NCI-H82 (cell line): ENCODE measurements around the gene MREG.
A peak's percentile ranks its signal among the peaks of the same experiment; 100 is the strongest.
"Not testable (repeated sequence)": the region's sequence is repeated elsewhere in the genome, so short reads cannot be mapped to it uniquely, and the experiment has no call there.

ENCODE experiments used
- DNase-seq: peaks from one replicate; lab custom pipeline; 2025; lab: John Stamatoyannopoulos, UW

MREG gene

DNA sequence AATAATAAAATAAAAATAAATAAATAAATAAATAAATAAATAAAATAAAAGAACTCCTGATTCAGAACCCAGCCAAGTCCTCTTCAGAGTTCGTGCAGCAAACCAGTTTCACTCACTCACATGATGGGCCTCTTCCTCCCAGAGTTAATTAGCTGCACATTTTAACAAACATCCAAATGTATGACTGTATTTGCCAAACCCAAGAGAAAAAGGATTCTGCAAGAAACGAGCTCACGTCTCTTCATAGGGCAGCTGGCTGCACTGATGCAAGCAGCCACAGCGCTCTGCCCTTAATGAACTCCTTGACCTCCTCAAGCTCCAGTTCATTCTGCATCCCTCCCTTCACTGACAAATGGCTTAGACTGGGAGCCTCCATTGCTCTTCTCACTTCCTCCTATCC is 55.1 kb downstream of the MREG start:
- no peak for DNase-seq

GRCh38 chr2:215957354-215958122 is 55.8 kb downstream of the MREG start:
- not testable (repeated sequence) for DNase-seq

- no peak for DNase-seq
Observed at GRCh38 chr2:215952860-215953637, 60.3 kb downstream of the MREG start.

DNA sequence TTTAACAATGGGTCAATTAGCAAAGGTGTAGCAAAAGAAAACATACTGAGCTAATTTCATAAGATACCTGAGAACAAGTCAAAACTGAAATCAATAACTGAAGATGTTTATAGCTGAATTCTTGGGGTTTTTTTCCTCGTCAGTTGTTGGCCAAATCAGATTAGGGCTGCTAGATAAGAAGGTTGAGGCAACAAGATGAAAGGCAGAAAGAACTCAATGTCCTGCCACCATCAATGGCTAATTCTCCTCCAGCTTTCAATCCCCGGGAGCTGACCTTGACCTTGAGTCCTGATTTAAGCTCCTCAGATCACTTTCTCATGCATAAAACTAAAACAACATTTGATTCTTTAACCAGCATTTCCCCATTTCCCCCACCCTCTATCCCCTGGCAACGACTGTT is 61.8 kb downstream of the MREG start:
- no peak for DNase-seq

DNA sequence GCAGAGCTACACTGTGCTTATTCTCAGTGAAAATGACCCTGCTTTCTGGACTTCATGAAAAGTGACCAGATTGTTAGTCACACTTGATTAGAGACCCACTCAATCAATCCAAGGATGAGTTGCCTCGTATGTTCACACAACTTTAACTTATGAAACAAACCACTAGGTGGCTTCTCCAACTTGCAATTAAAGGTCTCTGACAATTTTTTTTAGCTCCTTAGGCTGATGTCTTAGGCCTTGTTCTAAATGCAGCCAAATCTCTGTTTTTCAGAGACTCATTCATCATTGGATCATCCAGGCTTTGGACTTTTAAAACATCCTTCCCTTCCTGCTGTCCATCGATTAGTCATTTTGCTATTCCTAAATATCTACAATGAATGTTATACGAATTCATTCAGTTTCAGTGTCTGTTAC is 63.4 kb downstream of the MREG start:
- peak; percentile 89 for DNase-seq

DNA sequence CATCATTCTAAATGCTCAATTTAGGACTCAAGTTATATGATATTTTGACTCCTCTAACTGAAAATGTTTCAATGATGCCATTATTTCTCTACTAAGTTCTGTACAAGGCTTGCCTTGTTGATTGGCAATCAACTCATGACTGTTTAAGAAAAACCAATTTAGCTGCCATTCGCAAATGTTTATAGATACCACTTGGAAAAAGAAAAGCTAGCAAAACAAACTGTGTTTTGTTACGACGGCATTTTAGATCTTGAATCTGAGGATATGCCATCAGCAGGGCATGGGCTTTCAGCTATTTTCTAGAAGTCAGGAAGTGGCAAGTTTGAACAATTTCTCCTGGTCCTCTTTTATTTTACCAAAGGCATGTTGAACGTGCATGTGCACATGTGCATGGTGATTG is 65.3 kb downstream of the MREG start:
- DNase-seq: no peak

DNA sequence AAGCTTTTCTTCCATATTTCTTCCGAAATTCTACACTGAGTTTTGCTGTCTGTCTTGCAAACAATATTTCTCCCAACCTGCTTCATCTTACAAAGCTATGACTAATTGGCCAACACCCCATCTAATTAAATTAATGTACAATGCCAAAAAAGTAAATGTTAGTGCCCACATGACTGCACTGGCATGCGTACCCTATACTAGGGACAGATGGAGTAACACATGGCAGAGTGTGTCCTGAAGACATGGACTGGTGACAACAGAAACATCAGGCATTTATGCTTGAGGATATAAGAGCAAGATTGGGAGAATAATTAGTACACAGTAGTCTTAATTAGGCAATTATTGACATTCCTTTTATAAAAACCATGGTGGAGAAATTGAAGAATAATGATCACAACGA is 66.8 kb downstream of the MREG start:
- no peak for DNase-seq

DNA sequence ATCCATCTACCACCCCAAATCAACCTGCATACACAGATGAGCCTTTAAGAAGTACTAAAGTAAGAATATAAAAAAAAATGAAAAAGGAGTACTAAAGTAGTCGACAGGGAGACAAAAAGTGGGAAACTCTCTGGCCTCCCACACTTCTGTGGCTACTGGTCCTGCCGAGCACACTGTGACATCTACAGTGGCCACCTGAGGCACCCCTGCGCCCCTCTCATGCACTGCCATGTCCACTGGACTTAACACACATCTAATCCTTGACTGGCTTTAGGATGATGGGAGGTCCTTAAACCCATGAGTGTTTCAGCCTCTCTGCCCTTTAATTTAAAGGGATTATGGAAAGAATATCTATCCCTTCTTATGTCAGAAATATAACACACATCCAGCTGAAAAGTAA is 71.2 kb downstream of the MREG start:
- DNase-seq: peak; percentile 59

DNA sequence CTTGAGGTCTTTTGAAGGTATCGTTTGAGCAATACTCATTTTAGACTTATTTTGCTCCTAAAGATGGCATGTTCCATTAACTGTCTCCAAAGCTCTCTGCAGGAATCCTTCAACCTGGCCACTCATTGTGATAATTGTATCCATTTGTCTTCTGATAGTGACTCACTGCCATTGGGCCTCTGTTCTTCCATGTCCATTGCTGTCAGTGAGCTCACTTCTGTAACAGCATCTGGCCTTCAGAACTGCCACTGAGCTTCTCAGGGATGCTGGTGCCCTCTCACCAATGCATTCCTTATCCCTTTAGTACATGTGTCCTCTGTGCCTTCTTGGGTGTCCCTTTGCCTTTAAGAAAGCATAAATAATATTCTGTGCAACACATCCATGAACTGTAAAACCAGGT is 71.6 kb downstream of the MREG start:
- DNase-seq: no peak

DNA sequence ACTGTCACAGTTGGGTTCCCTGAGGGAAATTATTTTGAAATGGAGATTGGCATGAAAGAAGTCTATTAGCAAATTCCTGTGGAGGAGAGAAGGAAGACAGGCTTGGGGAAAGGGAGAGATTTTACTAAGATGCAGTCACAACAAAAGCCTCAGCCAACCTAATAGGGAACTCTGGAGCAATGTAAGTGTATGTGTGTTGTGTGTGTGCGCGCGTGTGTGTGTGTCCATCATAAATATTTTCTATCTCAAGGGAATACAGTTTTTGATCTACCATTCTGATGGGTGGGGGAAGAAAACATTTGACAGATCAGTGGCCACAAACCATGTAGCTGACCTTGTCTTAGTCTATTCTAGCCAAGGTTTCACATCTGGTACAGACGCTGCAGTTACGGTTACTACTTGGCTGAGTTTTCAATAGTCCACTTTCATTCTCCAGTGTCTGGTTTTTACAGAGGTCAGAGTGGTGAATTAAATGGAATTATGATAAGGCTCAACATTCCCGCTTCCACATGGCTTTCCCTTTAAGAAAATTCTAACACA is 72.6 kb downstream of the MREG start:
- no peak for DNase-seq

- no peak for DNase-seq
Observed at GRCh38 chr2:215937190-215937589, 76.2 kb downstream of the MREG start.

DNA sequence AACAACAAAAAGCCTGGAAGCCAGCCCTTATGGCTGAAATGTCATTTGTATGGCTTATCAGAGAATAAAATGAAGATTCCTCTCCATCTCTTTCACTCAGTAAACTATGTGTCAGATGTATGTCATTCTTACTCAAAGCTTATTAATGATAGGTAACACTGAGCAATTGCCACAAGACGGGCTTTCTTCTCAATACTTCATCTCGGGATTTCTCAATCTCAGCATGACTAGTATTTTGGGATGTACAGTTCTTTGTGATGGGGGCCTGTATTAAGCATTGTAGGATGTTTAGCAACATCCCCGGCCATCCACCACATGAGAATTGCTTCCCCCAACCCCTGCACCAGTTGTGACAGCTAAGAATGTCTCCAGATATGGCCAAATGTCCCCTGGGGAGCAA is 80.2 kb downstream of the MREG start:
- DNase-seq: no peak

- peak; percentile 89 for DNase-seq
Observed at GRCh38 chr2:215931256-215931903, 82.0 kb downstream of the MREG start.

DNA sequence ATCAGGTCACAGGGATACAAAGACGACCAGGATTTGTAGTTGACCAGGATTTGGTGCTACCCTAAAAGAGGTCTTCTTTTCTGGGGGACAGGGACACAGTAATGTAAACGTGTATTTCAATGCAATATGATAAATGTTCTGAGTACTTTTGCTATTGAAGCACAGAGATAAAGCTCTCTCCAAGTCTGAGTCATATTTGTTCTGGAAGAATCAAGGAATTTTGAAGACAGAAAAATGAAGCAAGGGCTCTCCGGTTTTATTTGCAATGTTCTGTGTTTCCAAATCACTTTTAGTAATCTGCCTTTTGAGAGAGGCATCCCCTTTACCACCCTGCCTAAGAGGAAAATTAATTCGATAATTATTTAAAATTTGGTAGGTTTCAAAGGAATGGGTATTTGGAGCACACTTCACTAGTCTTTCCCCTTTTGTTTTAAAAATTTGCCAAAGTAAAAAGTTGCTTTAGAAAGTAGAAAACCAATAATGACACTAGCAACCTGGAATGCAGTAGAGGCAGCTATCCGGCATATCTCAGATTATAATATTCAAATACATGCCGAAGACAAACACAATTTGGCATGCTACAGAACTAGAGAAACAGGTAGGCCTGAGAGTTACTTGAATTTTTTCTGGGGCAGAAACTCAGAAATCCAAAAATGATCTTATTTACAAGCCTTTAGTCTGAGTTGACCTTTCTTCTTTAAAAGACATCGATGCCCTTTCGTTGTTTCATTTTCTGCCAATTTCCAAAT is 82.7 kb downstream of the MREG start:
- DNase-seq: no peak

DNA sequence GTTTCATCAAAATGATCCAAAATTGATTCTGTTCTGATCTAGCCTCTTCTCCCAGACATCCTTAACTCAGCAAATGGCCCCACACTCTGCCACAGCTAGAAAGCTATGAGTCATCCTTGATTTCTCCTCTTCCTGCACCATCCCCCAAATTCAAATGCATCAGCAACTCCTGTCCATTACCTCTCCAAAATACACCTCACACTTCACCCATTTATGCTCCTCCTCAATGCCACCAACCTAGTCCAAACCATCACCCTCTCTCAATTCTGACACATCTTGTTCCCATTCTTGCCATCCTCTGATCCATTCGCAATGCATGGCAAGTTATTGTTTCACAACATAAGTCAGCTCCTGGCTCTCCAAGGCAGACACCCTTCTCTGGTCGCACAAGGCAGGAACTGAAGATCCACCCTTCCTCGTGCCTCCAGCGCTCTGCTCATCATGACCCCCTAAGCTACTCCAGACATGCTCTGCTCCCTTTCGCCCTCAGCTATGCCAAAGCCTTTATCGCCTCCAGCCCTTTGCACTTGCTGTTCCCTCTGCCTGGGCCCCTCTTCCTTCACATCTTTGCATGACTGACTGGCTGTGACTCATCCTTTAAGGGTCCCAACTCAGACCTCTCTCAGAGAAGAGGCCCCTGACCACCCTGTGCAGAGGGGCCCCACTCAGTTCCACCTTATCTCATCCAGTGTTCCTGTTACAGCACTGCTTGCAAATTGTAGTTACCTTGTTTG is 83.6 kb downstream of the MREG start:
- DNase-seq: no peak

GRCh38 chr2:215928086-215928485 is 85.3 kb downstream of the MREG start:
- no peak for DNase-seq

GRCh38 chr2:215926992-215927391 is 86.4 kb downstream of the MREG start:
- DNase-seq: not testable (repeated sequence)

DNA sequence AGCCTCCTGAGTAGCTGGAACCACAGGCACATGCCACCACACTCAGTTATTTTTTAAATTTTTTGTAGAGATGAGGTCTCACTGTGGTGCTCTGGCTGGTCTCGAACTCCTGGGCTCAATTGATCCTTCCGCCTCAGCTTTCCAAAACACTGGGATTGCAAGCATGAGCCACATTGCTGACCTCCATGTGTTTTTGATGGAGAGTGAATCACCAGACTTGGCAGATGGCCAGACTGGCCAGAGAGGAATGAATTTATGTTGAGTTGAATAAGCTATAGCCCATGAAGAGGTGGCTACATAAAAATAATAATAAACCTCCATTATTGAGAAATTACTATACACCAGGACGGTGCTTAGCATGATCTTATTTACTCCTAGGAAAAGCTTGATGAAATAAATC is 91.5 kb downstream of the MREG start:
- no peak for DNase-seq

GRCh38 chr2:215920244-215921100 is 92.9 kb downstream of the MREG start:
- peak; percentile 82 for DNase-seq

GRCh38 chr2:215919624-215920243 is 93.6 kb downstream of the MREG start:
- DNase-seq: no peak
